ENCODE measurements around the gene UIMC1. TPM values are rescaled to one million over a fixed set of nuclear protein-coding genes. Genes with fewer than 3 reads are reported as not detected.
A peak's percentile ranks its signal among the peaks of the same experiment; 100 is the strongest.

Gene UIMC1
- total RNA-seq, 1 donor from 2014 or later, result 65.2 TPM

DNA sequence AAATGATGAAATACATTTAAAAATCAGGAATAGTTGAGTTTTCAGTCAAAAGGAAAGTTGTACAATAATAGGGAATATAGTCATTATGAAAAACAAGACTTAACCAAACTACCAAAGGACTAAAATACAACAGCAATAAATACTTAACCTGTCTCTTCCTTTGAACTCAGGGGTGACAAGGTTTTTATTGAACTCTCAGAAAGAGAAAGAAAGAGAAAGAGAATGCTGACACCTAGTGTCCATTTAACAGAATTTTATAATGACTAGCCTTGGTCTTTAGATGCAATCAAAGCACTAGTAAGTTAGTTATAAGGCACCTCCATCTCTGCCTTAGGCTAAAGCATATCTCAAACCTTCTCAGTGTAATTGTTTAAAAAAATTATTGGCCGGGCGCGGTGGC, 47.5 kb downstream of the UIMC1 start:
- Mint-ChIP-seq H3K9me3 (no peaks in the 10 kb centered on the region), H3K4me1 (peaks cover 4% of the 10 kb centered on the region), H3K27ac (no peak overlapping the region), H3K4me3 (no peak overlapping the region), H3K27me3 (no peaks in the 10 kb centered on the region), H3K36me3 (ENCODE audit: low read depth) (peaks cover 26% of the 10 kb centered on the region)
- intact Hi-C loops (cut with micrococcal nuclease), result loop anchor here (2.0 to 5.0 kb wide), 2 partner anchors 142 to 300 kb away; no protein-coding TSS in a partner anchor
- no peak for DNase-seq

DNA sequence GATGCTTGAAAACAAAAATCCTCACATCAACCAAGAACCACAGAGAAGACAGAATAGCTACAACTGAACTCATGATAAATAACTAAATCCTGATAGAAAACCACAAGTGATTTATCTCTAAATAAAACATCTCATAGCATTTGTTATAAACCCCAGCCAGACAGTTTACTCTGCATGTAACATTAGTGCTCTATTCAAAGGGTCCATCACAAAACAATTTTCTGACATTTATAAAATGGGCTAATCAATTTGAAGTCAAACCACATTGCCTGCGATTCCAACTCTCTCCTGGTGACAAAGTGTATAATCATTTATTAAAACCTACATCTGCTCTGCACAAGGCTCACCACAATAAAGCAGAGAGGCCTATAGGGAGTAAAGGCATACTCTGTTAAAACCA, 49.8 kb downstream of the UIMC1 start:
- Mint-ChIP-seq H3K36me3 (ENCODE audit: low read depth) (peaks cover 29% of the 10 kb centered on the region), H3K9me3 (no peaks in the 10 kb centered on the region), H3K4me1 (peaks cover 4% of the 10 kb centered on the region), H3K27me3 (no peaks in the 10 kb centered on the region), H3K4me3 (no peak overlapping the region), H3K27ac (no peak overlapping the region)
- no peak for DNase-seq
- intact Hi-C loops (cut with micrococcal nuclease), result loop anchor here (5.0 kb wide), 1 partner anchor 139 kb away; no protein-coding TSS in a partner anchor

DNA sequence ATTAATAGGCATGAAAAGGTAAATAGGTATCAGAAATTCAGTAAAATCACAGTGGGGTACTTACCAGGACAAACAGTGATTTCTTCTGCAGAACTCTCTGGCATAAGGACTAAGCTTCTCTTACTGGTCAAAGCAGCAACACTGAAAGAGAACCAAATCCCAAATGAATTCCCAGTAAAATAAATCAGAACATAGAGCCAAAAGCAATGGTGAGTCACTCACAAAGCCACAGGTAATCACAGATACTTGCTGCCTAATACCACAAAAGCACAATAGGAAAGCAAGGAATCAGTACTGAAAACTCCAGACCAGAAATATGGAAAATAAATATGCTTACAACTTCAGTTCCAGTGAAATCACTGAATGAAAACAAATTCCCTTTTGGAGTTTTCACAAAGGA, 50.7 kb downstream of the UIMC1 start:
- H3K4me1 Mint-ChIP-seq, result peaks cover 4% of the 10 kb centered on the region
- H3K27ac Mint-ChIP-seq, result no peak overlapping the region
- no peak overlapping the region for H3K4me3 Mint-ChIP-seq
- no peaks in the 10 kb centered on the region for H3K9me3 Mint-ChIP-seq
- DNase-seq, result no peak
- no peaks in the 10 kb centered on the region for H3K27me3 Mint-ChIP-seq
- H3K36me3 Mint-ChIP-seq (ENCODE audit: low read depth), result peaks cover 34% of the 10 kb centered on the region
- intact Hi-C loops (cut with micrococcal nuclease), result loop anchor here (5.0 kb wide), 1 partner anchor 139 kb away; no protein-coding TSS in a partner anchor

DNA sequence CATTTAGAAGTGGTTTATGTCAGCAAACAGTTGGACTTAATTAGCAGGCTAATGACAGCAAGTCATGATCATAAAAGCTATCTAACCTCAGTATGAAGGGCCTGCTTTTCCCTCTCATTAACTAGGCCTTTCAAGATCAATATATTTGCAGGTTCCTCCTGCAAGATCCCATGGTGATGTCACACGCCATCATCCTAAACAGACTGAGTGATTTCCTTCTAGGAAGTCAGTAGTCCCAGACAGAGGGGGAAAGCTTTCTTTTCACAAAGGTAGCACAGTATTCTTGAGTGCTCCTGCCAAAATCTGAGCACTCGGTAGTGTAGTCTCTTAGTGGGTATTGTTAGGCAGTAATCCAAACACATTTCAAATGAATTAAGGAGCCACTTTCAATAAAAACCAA, 52.5 kb downstream of the UIMC1 start:
- Mint-ChIP-seq H3K36me3 (ENCODE audit: low read depth) (peaks cover 40% of the 10 kb centered on the region), H3K4me3 (no peak overlapping the region), H3K27ac (no peak overlapping the region), H3K4me1 (peaks cover 2% of the 10 kb centered on the region), H3K27me3 (no peaks in the 10 kb centered on the region), H3K9me3 (no peaks in the 10 kb centered on the region)
- intact Hi-C loops (cut with micrococcal nuclease), result no loop called here
- DNase-seq, result no peak

DNA sequence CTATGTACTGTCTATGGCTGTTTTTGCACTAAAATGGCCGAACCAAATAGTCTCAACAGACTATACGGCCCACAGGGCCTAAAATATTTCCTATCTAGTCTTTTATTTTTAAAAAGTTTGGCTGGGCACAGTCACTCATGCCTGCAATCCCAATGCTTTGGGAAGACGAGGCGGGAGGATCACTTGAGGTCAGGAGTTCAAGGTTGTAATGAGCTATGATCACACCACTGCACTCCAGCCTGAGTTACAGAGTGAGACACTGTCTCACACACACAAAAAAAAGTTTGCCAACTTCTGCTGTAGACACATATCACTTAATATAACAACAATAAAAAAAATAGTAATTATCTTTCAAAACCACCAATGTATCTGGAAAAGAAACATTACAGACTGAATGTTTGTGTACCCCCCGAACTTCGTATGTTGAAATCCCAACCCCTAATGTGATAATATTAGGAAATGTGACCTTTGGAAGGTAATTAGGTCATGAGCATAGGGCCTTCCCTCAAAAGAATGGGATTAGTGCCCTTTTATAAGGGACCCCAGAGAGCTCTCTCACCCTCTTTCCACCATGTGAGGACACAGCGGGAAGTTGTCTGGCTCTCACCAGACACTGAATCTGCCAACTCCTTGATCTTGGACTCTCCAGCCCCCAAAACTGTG, 53.9 kb downstream of the UIMC1 start:
- Mint-ChIP-seq H3K4me1 (no peaks in the 10 kb centered on the region), H3K27me3 (no peaks in the 10 kb centered on the region), H3K4me3 (no peak overlapping the region), H3K9me3 (no peaks in the 10 kb centered on the region), H3K36me3 (ENCODE audit: low read depth) (peaks cover 41% of the 10 kb centered on the region), H3K27ac (no peak overlapping the region)
- no peak for DNase-seq
- intact Hi-C loops (cut with micrococcal nuclease), result no loop called here

DNA sequence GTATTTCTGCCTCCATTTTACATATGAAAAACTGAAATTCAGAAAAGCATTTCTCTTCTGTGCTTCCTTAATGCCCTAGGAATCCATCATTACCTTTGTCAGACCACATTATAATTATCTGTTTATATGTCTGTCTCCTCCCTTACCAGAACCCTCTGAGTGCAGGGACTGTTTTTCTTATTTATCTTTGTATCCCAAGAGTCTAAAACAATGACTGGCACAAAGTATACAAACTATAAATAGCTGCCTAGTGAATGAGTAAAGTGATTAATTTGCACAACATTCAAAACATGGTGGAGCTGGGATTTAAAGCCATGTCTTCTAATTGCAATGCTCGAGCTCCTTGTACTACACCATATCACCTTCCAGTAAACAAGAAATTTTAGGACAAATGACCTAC, 58.1 kb downstream of the UIMC1 start:
- Mint-ChIP-seq H3K36me3 (ENCODE audit: low read depth) (peaks cover 47% of the 10 kb centered on the region), H3K4me1 (no peaks in the 10 kb centered on the region), H3K27me3 (no peaks in the 10 kb centered on the region), H3K9me3 (no peaks in the 10 kb centered on the region), H3K27ac (no peak overlapping the region), H3K4me3 (no peak overlapping the region)
- intact Hi-C loops (cut with micrococcal nuclease), result no loop called here
- no peak for DNase-seq

DNA sequence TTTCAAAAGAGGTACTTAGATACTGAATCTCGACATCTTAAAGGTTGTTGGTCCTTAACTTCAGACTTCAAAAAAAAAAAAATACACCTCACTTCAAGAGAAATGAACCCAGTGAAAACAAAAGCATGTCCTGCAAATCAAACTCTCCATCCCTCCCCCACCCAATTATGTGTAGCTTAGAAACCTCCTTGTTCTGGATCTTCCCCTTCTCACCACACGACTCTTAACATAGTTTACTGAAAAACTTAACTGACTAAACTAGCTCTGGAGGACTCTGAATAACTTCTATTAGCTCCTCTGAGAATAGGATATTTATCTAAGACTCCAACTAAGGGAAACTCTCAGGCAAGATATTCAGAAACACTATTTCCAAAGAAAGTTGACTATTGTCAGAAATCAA, 58.7 kb downstream of the UIMC1 start:
- no peaks in the 10 kb centered on the region for H3K9me3 Mint-ChIP-seq

DNA sequence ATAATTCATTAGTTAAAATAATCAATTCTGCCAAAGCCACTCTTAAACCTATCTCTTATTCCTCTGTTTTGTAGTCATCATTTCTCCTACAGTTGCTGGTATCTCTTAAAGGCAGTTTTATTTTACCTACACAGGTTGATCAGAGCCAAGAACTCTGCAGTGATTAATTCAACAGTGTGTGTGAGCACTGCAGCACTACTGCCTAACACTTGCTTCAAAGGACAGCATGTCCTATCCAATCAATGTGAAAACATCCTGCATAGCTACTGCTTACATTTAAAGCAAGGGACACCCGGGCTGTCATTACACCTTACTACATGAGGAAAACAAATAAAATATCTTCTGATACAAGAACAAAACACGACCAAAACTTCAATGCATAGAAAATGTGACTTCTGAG, 62.3 kb downstream of the UIMC1 start:
- no peaks in the 10 kb centered on the region for H3K27me3 Mint-ChIP-seq
- DNase-seq, result no peak
- H3K9me3 Mint-ChIP-seq, result no peaks in the 10 kb centered on the region
- H3K36me3 Mint-ChIP-seq (ENCODE audit: low read depth), result peaks cover 44% of the 10 kb centered on the region
- H3K27ac Mint-ChIP-seq, result no peak overlapping the region
- no peaks in the 10 kb centered on the region for H3K4me1 Mint-ChIP-seq
- intact Hi-C loops (cut with micrococcal nuclease), result no loop called here
- H3K4me3 Mint-ChIP-seq, result no peak overlapping the region

More for the DNA sequence above, 58.7 kb downstream of the UIMC1 start:
- intact Hi-C loops (cut with micrococcal nuclease), result no loop called here
- no peak for DNase-seq
- no peak overlapping the region for H3K27ac Mint-ChIP-seq
- no peaks in the 10 kb centered on the region for H3K4me1 Mint-ChIP-seq
- H3K36me3 Mint-ChIP-seq (ENCODE audit: low read depth), result peaks cover 50% of the 10 kb centered on the region
- no peaks in the 10 kb centered on the region for H3K27me3 Mint-ChIP-seq
- no peak overlapping the region for H3K4me3 Mint-ChIP-seq

DNA sequence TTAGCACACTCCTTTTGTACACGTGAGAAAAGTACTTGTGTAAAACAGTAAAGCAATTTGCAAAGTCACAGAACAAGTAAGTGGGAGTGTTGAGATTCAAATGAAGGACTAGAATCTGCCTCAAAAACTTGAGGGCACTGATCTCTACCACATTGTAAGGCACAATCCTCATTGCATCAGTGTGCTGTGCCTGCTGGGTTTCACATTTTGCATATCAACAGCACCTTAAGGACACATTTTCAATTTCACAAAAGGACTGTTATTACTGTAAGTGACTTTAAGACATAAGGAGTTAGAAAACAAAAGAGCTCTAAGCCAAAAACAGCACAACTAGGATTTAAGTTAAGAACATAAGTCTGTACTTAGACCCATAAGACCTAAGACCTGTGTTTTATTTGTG, 62.8 kb downstream of the UIMC1 start:
- H3K36me3 Mint-ChIP-seq (ENCODE audit: low read depth), result peaks cover 41% of the 10 kb centered on the region
- intact Hi-C loops (cut with micrococcal nuclease), result no loop called here

DNA sequence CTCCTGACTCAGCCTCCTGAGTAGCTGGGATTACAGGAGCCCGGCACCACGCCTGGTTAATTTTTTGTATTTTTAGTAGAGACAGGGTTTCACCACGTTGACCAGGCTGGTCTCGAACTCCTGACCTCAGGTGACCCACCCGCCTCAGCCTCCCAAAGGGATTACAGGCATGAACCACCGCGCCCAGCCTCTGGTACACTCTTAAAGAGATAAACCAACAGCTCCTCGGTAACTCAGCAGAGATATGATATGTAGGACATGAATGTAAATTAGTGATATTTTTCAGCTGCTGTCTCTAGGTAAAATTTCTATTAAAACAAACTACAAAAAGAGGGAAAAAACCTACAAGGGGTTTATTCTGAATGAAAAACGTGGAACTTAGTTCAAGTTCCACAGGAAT, 64.6 kb downstream of the UIMC1 start:
- Mint-ChIP-seq H3K27ac (no peak overlapping the region), H3K36me3 (ENCODE audit: low read depth) (peaks cover 43% of the 10 kb centered on the region), H3K4me3 (no peak overlapping the region), H3K27me3 (no peaks in the 10 kb centered on the region), H3K4me1 (no peaks in the 10 kb centered on the region), H3K9me3 (no peaks in the 10 kb centered on the region)
- intact Hi-C loops (cut with micrococcal nuclease), result no loop called here
- no peak for DNase-seq

More for the DNA sequence above, 62.8 kb downstream of the UIMC1 start:
- no peak overlapping the region for H3K4me3 Mint-ChIP-seq
- H3K27me3 Mint-ChIP-seq, result no peaks in the 10 kb centered on the region
- H3K4me1 Mint-ChIP-seq, result no peaks in the 10 kb centered on the region
- no peak for DNase-seq
- no peak overlapping the region for H3K27ac Mint-ChIP-seq
- H3K9me3 Mint-ChIP-seq, result no peaks in the 10 kb centered on the region

DNA sequence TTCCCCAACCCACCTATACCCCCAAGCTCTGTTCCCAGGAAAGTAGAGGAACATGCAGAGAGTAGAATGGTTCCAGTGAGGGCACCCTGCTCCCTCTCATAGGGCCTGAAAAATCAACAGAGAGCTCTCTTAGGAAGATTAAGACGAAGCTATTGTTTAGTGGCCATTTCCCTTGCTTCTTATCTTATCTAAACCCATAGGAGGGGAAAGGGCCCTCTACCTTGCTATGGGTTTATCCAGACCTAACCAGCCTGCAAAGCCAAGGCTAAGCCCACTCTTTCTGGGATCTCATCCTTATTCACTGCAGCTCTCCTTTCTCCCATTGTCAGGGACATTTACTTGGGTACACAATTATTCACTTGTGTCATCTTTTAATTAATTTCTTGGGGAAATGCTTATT, 68.1 kb downstream of the UIMC1 start:
- DNase-seq, result no peak
- intact Hi-C loops (cut with micrococcal nuclease), result no loop called here
- H3K27ac Mint-ChIP-seq, result no peak overlapping the region
- no peak overlapping the region for H3K4me3 Mint-ChIP-seq
- H3K4me1 Mint-ChIP-seq, result peaks cover 12% of the 10 kb centered on the region
- H3K36me3 Mint-ChIP-seq (ENCODE audit: low read depth), result peaks cover 38% of the 10 kb centered on the region
- no peaks in the 10 kb centered on the region for H3K9me3 Mint-ChIP-seq
- no peaks in the 10 kb centered on the region for H3K27me3 Mint-ChIP-seq

DNA sequence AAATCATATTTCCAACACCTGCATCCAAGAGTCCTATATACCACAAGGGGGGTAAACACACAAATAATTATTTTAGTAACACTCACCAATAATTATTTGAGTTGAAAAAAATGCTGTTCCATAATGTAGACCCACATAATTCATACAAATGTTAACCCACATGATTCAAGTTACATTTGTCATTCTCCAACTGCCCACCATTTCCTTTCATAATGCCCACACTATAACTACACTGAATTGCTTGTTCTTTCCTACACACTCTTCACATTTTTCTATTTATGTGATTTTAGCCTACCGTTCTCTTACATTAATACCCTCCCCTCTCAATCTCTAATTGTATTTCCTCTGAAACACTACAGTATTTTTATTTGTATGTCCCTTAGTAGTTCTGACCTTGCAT, 71.6 kb downstream of the UIMC1 start:
- H3K36me3 Mint-ChIP-seq (ENCODE audit: low read depth), result peaks cover 45% of the 10 kb centered on the region
- intact Hi-C loops (cut with micrococcal nuclease), result no loop called here
- peak overlapping the region; percentile 1 for H3K27ac Mint-ChIP-seq
- no peaks in the 10 kb centered on the region for H3K9me3 Mint-ChIP-seq
- no peaks in the 10 kb centered on the region for H3K27me3 Mint-ChIP-seq
- H3K4me3 Mint-ChIP-seq, result no peak overlapping the region
- H3K4me1 Mint-ChIP-seq, result peaks cover 13% of the 10 kb centered on the region
- no peak for DNase-seq

DNA sequence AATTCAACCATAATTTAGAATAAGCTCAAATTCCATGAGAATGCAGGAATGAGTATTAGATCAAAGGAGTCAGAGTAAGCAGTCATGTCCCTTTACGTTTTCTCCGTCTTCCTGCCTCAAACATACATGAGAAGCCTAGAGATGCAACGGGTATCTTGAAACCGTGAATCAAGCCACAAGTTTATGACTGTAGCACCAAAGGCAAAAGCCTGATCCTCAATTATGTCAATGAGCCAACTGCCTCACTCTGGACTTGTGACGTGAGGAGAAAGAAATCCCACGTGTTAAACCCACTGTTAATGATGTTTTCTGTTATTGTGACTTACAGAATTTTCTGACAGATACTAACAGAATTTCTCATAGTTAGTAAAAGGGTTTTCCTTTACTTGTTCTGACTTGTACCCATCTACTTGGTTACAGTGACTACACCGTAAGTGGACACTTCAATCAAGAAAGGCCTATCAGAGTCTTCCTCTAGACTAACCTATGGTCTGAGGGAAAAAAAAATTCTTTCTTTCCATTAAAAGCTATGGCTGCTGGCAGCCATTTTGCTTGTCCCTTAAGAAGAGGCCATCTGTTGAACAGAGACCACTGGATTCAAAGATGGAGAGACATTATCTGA, 72.2 kb downstream of the UIMC1 start:
- no peak for DNase-seq
- intact Hi-C loops (cut with micrococcal nuclease), result no loop called here
- no peak overlapping the region for H3K4me3 Mint-ChIP-seq
- no peaks in the 10 kb centered on the region for H3K27me3 Mint-ChIP-seq
- peaks cover 16% of the 10 kb centered on the region for H3K4me1 Mint-ChIP-seq
- H3K36me3 Mint-ChIP-seq (ENCODE audit: low read depth), result peaks cover 48% of the 10 kb centered on the region
- H3K27ac Mint-ChIP-seq, result no peak overlapping the region
- no peaks in the 10 kb centered on the region for H3K9me3 Mint-ChIP-seq

DNA sequence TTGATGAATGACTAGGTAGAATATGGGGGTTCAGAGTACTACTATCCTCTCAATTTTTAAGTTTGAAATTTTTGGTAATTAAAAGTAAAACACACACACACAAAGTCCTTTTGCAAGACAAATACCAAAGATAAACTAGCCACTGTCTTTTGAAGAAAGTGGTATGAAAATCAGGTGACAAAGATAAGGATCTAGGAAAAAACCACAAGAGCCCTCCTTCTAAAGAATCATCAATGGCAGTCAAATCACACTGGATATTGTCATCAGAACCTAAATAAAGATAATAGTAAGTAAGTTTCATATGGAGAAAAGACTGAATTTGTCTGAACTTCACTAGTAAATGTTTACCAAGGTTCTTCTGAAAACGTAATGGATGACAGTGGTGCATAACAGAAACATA, 76.9 kb downstream of the UIMC1 start:
- intact Hi-C loops (cut with micrococcal nuclease), result no loop called here
- Mint-ChIP-seq H3K36me3 (ENCODE audit: low read depth) (peaks cover 32% of the 10 kb centered on the region), H3K4me3 (no peak overlapping the region), H3K9me3 (no peaks in the 10 kb centered on the region), H3K4me1 (peaks cover 5% of the 10 kb centered on the region), H3K27me3 (no peaks in the 10 kb centered on the region), H3K27ac (peak overlapping the region; percentile 11)
- no peak for DNase-seq

DNA sequence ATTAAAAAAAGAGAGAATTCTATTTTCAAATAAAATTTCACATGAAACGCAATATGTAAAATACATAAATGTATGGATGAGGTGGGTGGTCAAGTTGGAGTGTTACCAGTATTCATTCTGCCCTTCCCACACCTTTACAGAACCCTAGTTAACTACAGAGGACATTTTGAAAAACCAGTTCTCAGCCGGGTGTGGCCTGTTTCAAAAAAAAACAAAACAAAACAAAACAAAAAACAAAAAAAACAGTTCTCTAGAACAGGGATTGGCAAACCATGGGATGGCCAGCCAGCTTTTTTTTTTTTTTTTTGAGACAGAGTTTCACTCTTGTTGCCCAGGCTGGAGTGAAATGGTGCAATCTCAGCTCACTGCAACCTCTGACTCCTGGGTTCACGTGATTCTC, 79.0 kb downstream of the UIMC1 start:
- DNase-seq, result no peak
- H3K27me3 Mint-ChIP-seq, result no peaks in the 10 kb centered on the region
- no peak overlapping the region for H3K4me3 Mint-ChIP-seq
- intact Hi-C loops (cut with micrococcal nuclease), result no loop called here
- H3K36me3 Mint-ChIP-seq (ENCODE audit: low read depth), result peaks cover 30% of the 10 kb centered on the region
- no peaks in the 10 kb centered on the region for H3K9me3 Mint-ChIP-seq
- no peak overlapping the region for H3K27ac Mint-ChIP-seq
- H3K4me1 Mint-ChIP-seq, result peaks cover 5% of the 10 kb centered on the region

Measured in activated CD4-positive, alpha-beta T cell treated with anti-CD3 and anti-CD28 coated beads, Interleukin-2, amount 10 ng/mL, durations not matched to agents 24 days and 14 days (primary cell).